ENCODE data around the gene NOP16. TPM values are rescaled to one million over a fixed set of nuclear protein-coding genes. Genes with fewer than 3 reads are reported as not detected.

Gene NOP16
- total and polyA plus RNA-seq, 2 experiments from 2014 or later = 15.2 to 68.7 TPM

DNA sequence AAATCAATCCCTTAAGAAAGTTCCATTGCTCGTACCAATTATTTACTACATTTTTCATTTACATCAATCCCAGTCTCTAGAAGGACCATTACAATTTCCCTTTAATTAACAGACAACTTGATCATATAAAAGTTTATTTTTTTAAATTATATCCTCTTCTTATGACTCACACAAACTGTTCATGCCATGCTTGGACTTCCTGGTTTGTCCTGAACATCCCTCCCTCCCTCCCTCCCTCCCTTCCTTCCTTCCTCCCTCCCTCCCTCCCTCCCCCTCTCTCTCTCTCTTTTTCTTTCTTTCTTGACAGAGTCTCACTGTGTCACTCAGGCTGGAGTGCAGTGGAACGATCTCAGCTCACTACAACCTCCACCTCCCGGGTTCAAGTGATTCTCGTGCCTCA lies 39.6 kb upstream of the NOP16 start:
- Histone ChIP-seq H3K27me3 (replicated peaks; ENCODE audit: insufficient read depth) (no peaks in the 10 kb centered on the region), H2AFZ (no peak overlapping the region), H3F3A (ENCODE audit: insufficient read depth) (no peaks in the 10 kb centered on the region), H3K36me3 (ENCODE audit: low read depth) (no peaks in the 10 kb centered on the region), H3K9ac (no peak overlapping the region), H3K9me3 (ENCODE audit: low read depth) (no peaks in the 10 kb centered on the region), H3K4me3 (no peak overlapping the region), H3K9me2 (ENCODE audit: insufficient read depth) (no peaks in the 10 kb centered on the region), H3K4me2 (ENCODE audit: unreplicated experiment) (no peak overlapping the region), H3K79me2 (ENCODE audit: insufficient read depth) (no peaks in the 10 kb centered on the region), H3K27ac (no peak overlapping the region), H3K4me1 (ENCODE audit: insufficient read depth) (no peaks in the 10 kb centered on the region), H4K20me1 (ENCODE audit: insufficient read depth) (no peaks in the 10 kb centered on the region)
- peak; percentile 53 for DNase-seq
- in situ Hi-C loops (cut with MboI) = no loop called here
- TF ChIP-seq EZH2phosphoT487 (IDR thresholded peaks at IDR 0.05; ENCODE audit: insufficient read depth, low read depth) (no peak), EZH2 (IDR thresholded peaks at IDR 0.05; ENCODE audit: insufficient read depth, poor library complexity, severe bottlenecking) (no peak)
- WGBS, 2 experiments (ENCODE audit: low coverage in 1 of 2, low lambda C conversion rate in 2 of 2, missing lambda C conversion rate in 2 of 2) = 58 to 64% methylated on average over 4 of the region's 4 CpGs

DNA sequence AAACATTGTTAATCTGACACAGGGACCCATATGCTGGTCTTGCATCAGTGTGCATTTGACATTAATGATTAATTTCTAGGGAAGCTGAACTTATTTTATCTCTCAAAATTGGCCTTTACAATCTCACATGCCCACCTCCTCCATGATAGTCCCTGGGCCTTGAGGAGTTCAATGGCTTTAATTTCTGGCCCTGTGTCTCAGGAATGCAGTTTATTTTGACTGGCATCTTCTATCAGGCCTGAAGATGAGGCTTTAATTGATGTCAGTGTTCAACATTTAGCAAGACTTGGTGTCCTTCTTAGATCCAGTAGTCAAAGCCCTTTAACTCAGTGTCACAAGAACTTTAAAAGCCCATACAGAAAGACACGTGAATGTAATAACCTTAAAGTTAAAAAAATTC lies 38.5 kb upstream of the NOP16 start:
- H3K79me2 ChIP-seq (ENCODE audit: insufficient read depth) = no peaks in the 10 kb centered on the region
- H3K9me2 ChIP-seq (ENCODE audit: insufficient read depth) = no peaks in the 10 kb centered on the region
- H3K27me3 ChIP-seq (replicated peaks; ENCODE audit: insufficient read depth) = no peaks in the 10 kb centered on the region
- in situ Hi-C loops (cut with MboI) = no loop called here
- WGBS, 2 experiments (ENCODE audit: low coverage in 1 of 2, low lambda C conversion rate in 2 of 2, missing lambda C conversion rate in 2 of 2) = 41 to 55% methylated on average over 1 of the region's 1 CpG
- H3K9ac ChIP-seq = no peak overlapping the region
- H3K4me2 ChIP-seq (ENCODE audit: unreplicated experiment) = no peak overlapping the region
- H3F3A ChIP-seq (ENCODE audit: insufficient read depth) = no peaks in the 10 kb centered on the region
- H3K36me3 ChIP-seq (ENCODE audit: low read depth) = no peaks in the 10 kb centered on the region
- H3K27ac ChIP-seq = no peak overlapping the region
- H4K20me1 ChIP-seq (ENCODE audit: insufficient read depth) = no peaks in the 10 kb centered on the region
- H3K9me3 ChIP-seq (ENCODE audit: low read depth) = no peaks in the 10 kb centered on the region
- no peak for DNase-seq
- H3K4me3 ChIP-seq = no peak overlapping the region
- no peak for TF ChIP-seq EZH2 (IDR thresholded peaks at IDR 0.05; ENCODE audit: insufficient read depth, poor library complexity, severe bottlenecking)
- no peak for TF ChIP-seq EZH2phosphoT487 (IDR thresholded peaks at IDR 0.05; ENCODE audit: insufficient read depth, low read depth)
- H2AFZ ChIP-seq = no peak overlapping the region
- no peaks in the 10 kb centered on the region for H3K4me1 ChIP-seq (ENCODE audit: insufficient read depth)

DNA sequence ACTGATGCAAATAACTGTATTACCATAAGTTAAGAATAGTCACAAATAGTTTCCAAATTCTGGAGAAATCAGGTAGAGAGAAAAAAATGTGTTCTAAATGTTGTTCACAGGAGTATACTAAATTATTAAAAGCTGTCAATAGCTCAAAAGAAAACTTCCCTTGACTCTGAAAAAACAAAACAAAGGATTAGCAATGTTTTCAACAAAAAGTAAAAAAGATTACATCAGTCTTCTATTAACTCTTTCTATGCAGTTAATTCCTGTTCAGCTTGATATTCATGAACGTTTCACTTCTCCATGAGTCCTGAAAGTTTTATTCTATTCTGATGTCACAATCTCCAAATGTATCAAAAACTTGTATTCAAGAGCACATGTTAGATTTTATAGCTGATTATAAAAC lies 37.4 kb upstream of the NOP16 start:
- Histone ChIP-seq H4K20me1 (ENCODE audit: insufficient read depth) (no peaks in the 10 kb centered on the region), H2AFZ (no peak overlapping the region), H3K79me2 (ENCODE audit: insufficient read depth) (no peaks in the 10 kb centered on the region), H3K27me3 (replicated peaks; ENCODE audit: insufficient read depth) (no peaks in the 10 kb centered on the region), H3K9ac (no peak overlapping the region), H3K27ac (no peak overlapping the region), H3K4me1 (ENCODE audit: insufficient read depth) (no peaks in the 10 kb centered on the region), H3F3A (ENCODE audit: insufficient read depth) (no peaks in the 10 kb centered on the region), H3K36me3 (ENCODE audit: low read depth) (no peaks in the 10 kb centered on the region), H3K4me2 (ENCODE audit: unreplicated experiment) (no peak overlapping the region), H3K4me3 (no peak overlapping the region), H3K9me3 (ENCODE audit: low read depth) (no peaks in the 10 kb centered on the region), H3K9me2 (ENCODE audit: insufficient read depth) (no peaks in the 10 kb centered on the region)
- DNase-seq = no peak
- in situ Hi-C loops (cut with MboI) = no loop called here
- 52 to 64% methylated on average over 1 of the region's 1 CpG for WGBS, 2 experiments (ENCODE audit: low coverage in 1 of 2, low lambda C conversion rate in 2 of 2, missing lambda C conversion rate in 2 of 2)
- TF ChIP-seq EZH2 (IDR thresholded peaks at IDR 0.05; ENCODE audit: insufficient read depth, poor library complexity, severe bottlenecking) (no peak), EZH2phosphoT487 (IDR thresholded peaks at IDR 0.05; ENCODE audit: insufficient read depth, low read depth) (no peak)

DNA sequence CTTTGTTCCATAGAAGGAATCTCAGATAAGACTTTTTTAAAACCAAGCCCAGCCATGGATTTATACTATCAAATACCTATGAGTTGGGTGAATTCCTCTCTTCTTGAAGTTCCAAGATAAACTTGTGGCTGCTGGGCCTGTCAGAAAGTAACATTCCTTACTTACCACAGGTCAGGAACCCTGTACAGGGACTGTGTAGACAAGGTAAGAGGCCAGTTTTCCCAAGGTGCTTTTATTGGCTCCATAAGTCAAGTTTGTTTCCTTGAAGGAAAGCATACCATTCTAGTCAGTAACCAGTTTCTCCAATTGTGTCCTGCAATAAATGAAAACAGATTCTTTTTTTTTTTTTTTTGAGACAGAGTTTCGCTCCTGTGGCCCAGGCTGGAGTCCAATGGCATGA lies 36.7 kb upstream of the NOP16 start:
- Histone ChIP-seq H3K9me2 (ENCODE audit: insufficient read depth) (no peaks in the 10 kb centered on the region), H3K36me3 (ENCODE audit: low read depth) (no peaks in the 10 kb centered on the region), H3K79me2 (ENCODE audit: insufficient read depth) (no peaks in the 10 kb centered on the region), H3K27ac (no peak overlapping the region), H2AFZ (no peak overlapping the region), H3F3A (ENCODE audit: insufficient read depth) (no peaks in the 10 kb centered on the region), H3K27me3 (replicated peaks; ENCODE audit: insufficient read depth) (no peaks in the 10 kb centered on the region), H3K4me1 (ENCODE audit: insufficient read depth) (no peaks in the 10 kb centered on the region), H3K4me2 (ENCODE audit: unreplicated experiment) (no peak overlapping the region), H3K9me3 (ENCODE audit: low read depth) (no peaks in the 10 kb centered on the region), H4K20me1 (ENCODE audit: insufficient read depth) (no peaks in the 10 kb centered on the region), H3K4me3 (no peak overlapping the region), H3K9ac (no peak overlapping the region)
- no peak for DNase-seq
- WGBS, 2 experiments (ENCODE audit: low coverage in 1 of 2, low lambda C conversion rate in 2 of 2, missing lambda C conversion rate in 2 of 2) = 88 to 91% methylated on average over 1 of the region's 1 CpG
- TF ChIP-seq EZH2 (IDR thresholded peaks at IDR 0.05; ENCODE audit: insufficient read depth, poor library complexity, severe bottlenecking) (no peak), EZH2phosphoT487 (IDR thresholded peaks at IDR 0.05; ENCODE audit: insufficient read depth, low read depth) (no peak)
- in situ Hi-C loops (cut with MboI) = no loop called here

DNA sequence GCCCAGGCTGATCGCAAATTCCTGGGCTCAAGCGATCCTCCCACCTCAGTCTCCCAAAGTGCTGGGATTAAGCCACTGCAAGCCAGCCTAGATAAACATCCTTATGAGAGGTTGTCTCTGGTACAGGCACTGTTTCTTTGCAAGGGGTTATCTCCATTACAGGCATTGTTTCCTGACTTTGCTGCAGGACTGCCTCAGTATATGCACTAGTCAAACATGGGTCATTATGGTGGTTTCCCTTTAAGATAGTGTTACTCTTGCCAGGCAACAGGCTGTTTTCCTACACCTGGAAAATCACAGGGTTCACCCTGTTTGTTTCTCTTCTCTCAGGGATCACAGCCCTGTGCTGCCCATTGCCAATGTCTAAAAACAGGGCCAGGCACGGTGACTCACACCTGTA lies 35.8 kb upstream of the NOP16 start:
- no peak for TF ChIP-seq EZH2 (IDR thresholded peaks at IDR 0.05; ENCODE audit: insufficient read depth, poor library complexity, severe bottlenecking)
- no peak for TF ChIP-seq EZH2phosphoT487 (IDR thresholded peaks at IDR 0.05; ENCODE audit: insufficient read depth, low read depth)
- WGBS, 2 experiments (ENCODE audit: low coverage in 1 of 2, low lambda C conversion rate in 2 of 2, missing lambda C conversion rate in 2 of 2) = 82 to 83% methylated on average over 3 of the region's 3 CpGs
- Histone ChIP-seq H3K9ac (no peak overlapping the region), H3K4me1 (ENCODE audit: insufficient read depth) (no peaks in the 10 kb centered on the region), H3K9me3 (ENCODE audit: low read depth) (no peaks in the 10 kb centered on the region), H3K4me2 (ENCODE audit: unreplicated experiment) (no peak overlapping the region), H2AFZ (no peak overlapping the region), H4K20me1 (ENCODE audit: insufficient read depth) (no peaks in the 10 kb centered on the region), H3F3A (ENCODE audit: insufficient read depth) (no peaks in the 10 kb centered on the region), H3K4me3 (no peak overlapping the region), H3K27ac (no peak overlapping the region), H3K9me2 (ENCODE audit: insufficient read depth) (no peaks in the 10 kb centered on the region), H3K27me3 (replicated peaks; ENCODE audit: insufficient read depth) (no peaks in the 10 kb centered on the region), H3K79me2 (ENCODE audit: insufficient read depth) (no peaks in the 10 kb centered on the region), H3K36me3 (ENCODE audit: low read depth) (no peaks in the 10 kb centered on the region)
- in situ Hi-C loops (cut with MboI) = no loop called here
- DNase-seq = no peak

All from GM23248 (cell line).